ENCODE data around the gene MPDU1.
"Not testable (repeated sequence)": the region's sequence is repeated elsewhere in the genome, so short reads cannot be mapped to it uniquely, and the experiment has no call there.

MPDU1 gene

GRCh38 chr17:7615265-7615747, 31.7 kb downstream of the MPDU1 start:
- DNase-seq, result no peak

DNA sequence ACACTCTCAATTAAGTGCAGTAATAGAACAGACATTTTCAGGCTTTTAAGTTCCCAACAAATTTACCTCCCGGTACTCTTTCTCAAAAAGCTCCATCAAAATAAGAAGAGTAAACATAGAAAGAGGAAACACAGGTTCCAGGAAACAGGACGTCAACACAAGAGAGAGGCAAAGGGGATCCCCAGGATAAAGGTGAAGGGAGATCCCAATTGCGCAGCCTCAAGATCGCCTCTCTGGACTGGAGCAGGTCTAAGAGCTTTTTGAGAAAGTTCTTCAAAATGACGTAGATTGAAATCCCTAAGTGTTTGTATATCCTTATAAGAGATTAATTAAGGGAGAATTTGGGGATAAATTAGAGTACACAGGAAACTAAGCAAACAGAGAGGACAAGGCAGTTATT, 35.0 kb downstream of the MPDU1 start:
- DNase-seq, result no peak

- no peak for DNase-seq
Observed at GRCh38 chr17:7620835-7621234, 37.2 kb downstream of the MPDU1 start.

DNA sequence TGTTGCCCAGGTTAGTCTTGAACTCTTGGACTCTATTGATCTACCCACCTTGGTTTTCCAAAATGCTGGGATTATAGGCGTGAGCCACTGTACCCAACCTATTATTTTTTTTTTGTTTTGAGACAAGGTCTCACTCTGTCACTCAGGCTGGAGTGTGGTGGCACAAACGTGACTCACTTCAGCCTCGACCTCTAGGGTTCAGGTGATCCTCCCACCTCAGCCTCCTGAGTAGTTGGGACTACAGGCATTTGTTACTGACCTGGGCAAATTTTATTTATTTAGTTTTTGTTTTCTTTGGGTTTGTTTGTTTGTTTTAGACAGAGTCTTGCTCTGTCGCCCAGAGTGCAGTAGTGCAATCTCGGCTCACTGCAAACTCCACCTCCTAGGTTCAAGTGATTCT, 40.0 kb downstream of the MPDU1 start:
- DNase-seq, result no peak

DNA sequence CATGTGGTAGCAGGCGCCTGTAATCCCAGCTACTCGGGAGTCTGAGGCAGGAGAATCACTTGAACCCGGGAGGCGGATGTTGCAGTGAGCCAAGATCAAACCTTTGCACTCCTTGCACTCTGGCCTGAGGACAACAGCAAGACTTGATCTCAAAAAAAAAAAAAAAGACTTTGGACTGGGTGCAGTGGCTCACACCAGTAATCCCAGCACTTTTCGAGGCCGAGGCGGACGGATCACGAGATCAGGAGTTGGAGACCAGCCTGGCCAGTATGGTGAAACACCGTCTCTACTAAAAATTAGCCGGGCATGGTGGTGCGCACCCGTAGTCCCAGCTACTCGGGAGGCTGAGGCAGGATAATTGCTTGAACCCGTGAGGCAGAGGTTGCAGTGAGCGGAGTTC, 42.1 kb downstream of the MPDU1 start:
- not testable (repeated sequence) for DNase-seq

GRCh38 chr17:7626307-7626706, 42.7 kb downstream of the MPDU1 start:
- DNase-seq, result no peak

DNA sequence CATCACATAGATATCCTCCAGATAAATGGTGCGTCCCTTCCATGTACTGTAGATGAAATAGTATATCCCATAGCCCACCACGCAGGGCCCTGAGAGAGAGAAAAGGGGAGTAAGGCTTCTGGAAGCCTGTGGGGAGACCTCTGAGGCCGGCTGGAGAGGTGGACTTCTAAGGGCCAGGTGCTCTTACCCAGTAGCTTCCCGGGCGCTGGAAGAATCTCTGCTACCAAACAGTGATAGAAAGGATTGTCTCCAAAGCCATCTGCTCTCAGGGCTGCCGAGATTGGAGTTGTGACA, 43.3 kb downstream of the MPDU1 start:
- DNase-seq, result no peak

GRCh38 chr17:7627250-7628121, 43.8 kb downstream of the MPDU1 start, which contains the start of gene SAT2:
Gene SAT2 (minus strand): TSS chr17:7627821. CDS start chr17:7627635, 186 bp downstream.
- DNase-seq, result no peak

GRCh38 chr17:7629939-7630571, 46.4 kb downstream of the MPDU1 start, which contains the start of gene SHBG:
Gene SHBG (plus strand): TSS chr17:7630135. CDS start chr17:7630173, 38 bp downstream.
- DNase-seq, result no peak

- no peak for DNase-seq
Observed at GRCh38 chr17:7631398-7632380, 48.0 kb downstream of the MPDU1 start.

DNA sequence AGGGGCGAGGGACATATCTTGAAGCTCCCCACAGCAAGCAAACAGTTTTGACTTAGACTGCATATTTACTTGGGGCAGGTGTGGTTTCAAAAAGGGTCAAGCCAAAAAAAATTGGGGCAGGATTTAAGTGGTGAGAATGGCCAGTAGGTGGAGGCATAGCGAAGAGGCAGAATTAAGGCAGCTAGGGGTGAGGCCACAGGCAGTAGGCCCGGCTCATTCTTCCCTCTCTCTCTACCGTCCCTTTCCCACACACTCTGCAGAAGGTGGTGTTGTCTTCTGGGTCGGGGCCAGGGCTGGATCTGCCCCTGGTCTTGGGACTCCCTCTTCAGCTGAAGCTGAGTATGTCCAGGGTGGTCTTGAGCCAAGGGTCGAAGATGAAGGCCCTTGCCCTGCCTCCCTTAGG, 48.8 kb downstream of the MPDU1 start:
- no peak for DNase-seq

GRCh38 chr17:7633093-7633492, 49.4 kb downstream of the MPDU1 start:
- DNase-seq, result no peak

GRCh38 chr17:7634384-7634783, 50.7 kb downstream of the MPDU1 start:
- DNase-seq, result no peak

DNA sequence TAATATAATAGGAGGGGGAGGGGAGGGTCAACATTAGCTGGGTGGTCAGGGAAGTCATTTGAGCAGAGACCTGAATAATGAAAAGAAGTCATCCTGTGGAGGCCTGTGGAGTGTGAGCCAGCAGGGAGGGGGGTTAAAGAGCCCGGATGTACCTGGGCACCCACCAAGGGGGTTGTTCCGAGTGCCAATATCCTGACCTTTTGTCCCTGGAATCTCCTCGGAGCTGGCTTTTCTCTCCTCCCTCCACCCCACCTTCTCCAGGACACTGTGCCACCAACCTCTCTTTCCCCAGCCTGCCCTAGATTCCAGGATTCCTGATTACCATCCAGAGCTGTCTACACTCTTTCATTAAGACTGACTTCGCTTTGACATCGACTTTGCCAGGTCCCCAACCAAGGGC, 52.5 kb downstream of the MPDU1 start:
- no peak for DNase-seq

All from NCI-H2081 (cell line).